Measurements from ENCODE around the gene MBL2.

MBL2 gene

DNA sequence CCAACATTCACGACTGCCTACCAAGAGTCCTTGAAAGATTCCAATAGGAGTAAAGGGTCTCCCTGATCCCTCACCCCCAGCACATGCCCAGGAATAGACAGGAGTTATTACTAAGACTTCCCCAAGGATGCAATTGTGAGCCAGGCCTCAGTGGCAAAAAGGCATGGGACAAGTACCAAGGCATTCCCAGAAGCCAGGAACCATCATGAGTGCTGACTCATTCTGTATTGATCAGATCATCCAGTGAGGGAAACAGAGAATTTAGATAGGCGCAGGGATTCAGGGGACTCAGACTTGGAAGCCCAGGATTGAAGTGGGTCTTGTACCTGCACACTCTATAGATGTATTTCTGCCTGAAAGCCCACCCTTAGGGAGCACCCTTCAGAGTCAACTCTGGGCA is 21.2 kb downstream of the MBL2 start:
- Histone ChIP-seq H3K27me3 (ENCODE audit: insufficient read depth, low read length, poor library complexity, severe bottlenecking) (no peaks in the 10 kb centered on the region), H3K9me3 (ENCODE audit: insufficient read depth, low read depth, low read length) (no peaks in the 10 kb centered on the region), H3K4me1 (ENCODE audit: insufficient read depth, low read length, poor library complexity, severe bottlenecking) (peaks cover 13% of the 10 kb centered on the region), H2AFZ (ENCODE audit: low read length) (no peak overlapping the region), H3F3A (ENCODE audit: low read depth) (no peaks in the 10 kb centered on the region), H3K9me2 (replicated peaks; ENCODE audit: low read depth, low read length) (no peaks in the 10 kb centered on the region), H4K20me1 (ENCODE audit: insufficient read depth, low read length, poor library complexity, severe bottlenecking) (no peaks in the 10 kb centered on the region), H3K36me3 (ENCODE audit: insufficient read depth, low read length) (no peaks in the 10 kb centered on the region), H3K79me2 (ENCODE audit: insufficient read depth, low read length) (no peaks in the 10 kb centered on the region), H3K4me2 (ENCODE audit: low read depth, low read length, poor library complexity, severe bottlenecking) (no peak overlapping the region), H3K9ac (ENCODE audit: low read depth, low read length, poor library complexity, severe bottlenecking) (no peak overlapping the region), H3K4me3 (ENCODE audit: low read length, poor library complexity, severe bottlenecking) (no peak overlapping the region)
- TF ChIP-seq, protein P1, sequence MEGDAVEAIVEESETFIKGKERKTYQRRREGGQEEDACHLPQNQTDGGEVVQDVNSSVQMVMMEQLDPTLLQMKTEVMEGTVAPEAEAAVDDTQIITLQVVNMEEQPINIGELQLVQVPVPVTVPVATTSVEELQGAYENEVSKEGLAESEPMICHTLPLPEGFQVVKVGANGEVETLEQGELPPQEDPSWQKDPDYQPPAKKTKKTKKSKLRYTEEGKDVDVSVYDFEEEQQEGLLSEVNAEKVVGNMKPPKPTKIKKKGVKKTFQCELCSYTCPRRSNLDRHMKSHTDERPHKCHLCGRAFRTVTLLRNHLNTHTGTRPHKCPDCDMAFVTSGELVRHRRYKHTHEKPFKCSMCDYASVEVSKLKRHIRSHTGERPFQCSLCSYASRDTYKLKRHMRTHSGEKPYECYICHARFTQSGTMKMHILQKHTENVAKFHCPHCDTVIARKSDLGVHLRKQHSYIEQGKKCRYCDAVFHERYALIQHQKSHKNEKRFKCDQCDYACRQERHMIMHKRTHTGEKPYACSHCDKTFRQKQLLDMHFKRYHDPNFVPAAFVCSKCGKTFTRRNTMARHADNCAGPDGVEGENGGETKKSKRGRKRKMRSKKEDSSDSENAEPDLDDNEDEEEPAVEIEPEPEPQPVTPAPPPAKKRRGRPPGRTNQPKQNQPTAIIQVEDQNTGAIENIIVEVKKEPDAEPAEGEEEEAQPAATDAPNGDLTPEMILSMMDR (conservative IDR thresholded peaks at IDR 0.05; ENCODE audit: low read length) = no peak
- TF ChIP-seq EZH2phosphoT487 (IDR thresholded peaks at IDR 0.05; ENCODE audit: borderline replicate concordance) = no peak

DNA sequence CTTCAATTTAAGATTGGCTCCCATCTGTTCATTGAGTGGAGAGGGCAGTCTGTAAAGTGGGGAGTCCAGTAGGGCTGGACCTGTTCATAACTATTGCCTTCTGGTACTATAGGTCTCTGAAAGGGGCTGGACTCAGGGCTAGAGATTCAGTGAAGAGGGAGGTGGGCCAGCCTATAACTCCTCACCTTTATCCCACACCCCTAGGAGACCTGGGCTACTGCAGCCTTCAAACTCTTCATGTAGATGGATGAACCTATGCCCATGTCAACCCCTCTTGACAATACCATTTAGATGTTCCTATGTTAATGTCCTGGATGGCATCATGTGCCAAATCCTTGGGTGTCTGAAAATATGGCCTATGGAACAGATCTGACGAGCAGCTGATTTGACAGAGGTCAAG is 22.0 kb downstream of the MBL2 start:
- no peaks in the 10 kb centered on the region for H3K9me2 ChIP-seq (replicated peaks; ENCODE audit: low read depth, low read length)
- H3K79me2 ChIP-seq (ENCODE audit: insufficient read depth, low read length) = no peaks in the 10 kb centered on the region
- TF ChIP-seq EZH2phosphoT487 (IDR thresholded peaks at IDR 0.05; ENCODE audit: borderline replicate concordance) = no peak
- TF ChIP-seq, protein P1 (conservative IDR thresholded peaks at IDR 0.05; ENCODE audit: low read length) = no peak
- no peaks in the 10 kb centered on the region for H3K9me3 ChIP-seq (ENCODE audit: insufficient read depth, low read depth, low read length)
- no peaks in the 10 kb centered on the region for H3K27me3 ChIP-seq (ENCODE audit: insufficient read depth, low read length, poor library complexity, severe bottlenecking)
- H3K36me3 ChIP-seq (ENCODE audit: insufficient read depth, low read length) = no peaks in the 10 kb centered on the region
- H3K9ac ChIP-seq (ENCODE audit: low read depth, low read length, poor library complexity, severe bottlenecking) = no peak overlapping the region
- H3F3A ChIP-seq (ENCODE audit: low read depth) = no peaks in the 10 kb centered on the region
- H3K4me2 ChIP-seq (ENCODE audit: low read depth, low read length, poor library complexity, severe bottlenecking) = no peak overlapping the region
- no peak overlapping the region for H2AFZ ChIP-seq (ENCODE audit: low read length)
- no peaks in the 10 kb centered on the region for H4K20me1 ChIP-seq (ENCODE audit: insufficient read depth, low read length, poor library complexity, severe bottlenecking)
- peaks cover 8% of the 10 kb centered on the region for H3K4me1 ChIP-seq (ENCODE audit: insufficient read depth, low read length, poor library complexity, severe bottlenecking)
- H3K4me3 ChIP-seq (ENCODE audit: low read length, poor library complexity, severe bottlenecking) = no peak overlapping the region

DNA sequence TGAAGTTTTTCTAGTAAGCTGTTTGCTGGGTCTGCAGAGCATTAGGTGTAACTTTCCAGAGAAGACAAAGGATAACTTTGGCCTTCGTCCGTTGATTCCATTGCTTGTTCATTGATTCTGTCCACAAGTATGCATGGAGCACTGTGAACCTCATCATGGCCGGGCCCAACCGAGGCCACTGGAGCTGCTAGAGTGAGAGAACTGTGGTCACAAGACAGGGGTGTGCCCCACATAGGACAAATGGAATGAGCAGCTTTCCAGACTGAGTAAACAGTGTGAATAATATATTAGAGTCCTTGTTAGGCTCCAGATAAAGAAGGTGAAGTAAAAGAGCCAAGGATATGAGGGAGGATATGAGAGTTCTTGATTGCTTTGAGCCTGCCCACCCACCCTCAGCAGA is 24.9 kb downstream of the MBL2 start:
- Histone ChIP-seq H3K27me3 (ENCODE audit: insufficient read depth, low read length, poor library complexity, severe bottlenecking) (no peaks in the 10 kb centered on the region), H3K79me2 (ENCODE audit: insufficient read depth, low read length) (no peaks in the 10 kb centered on the region), H3K4me2 (ENCODE audit: low read depth, low read length, poor library complexity, severe bottlenecking) (no peak overlapping the region), H3K9me3 (ENCODE audit: insufficient read depth, low read depth, low read length) (no peaks in the 10 kb centered on the region), H3K4me3 (ENCODE audit: low read length, poor library complexity, severe bottlenecking) (no peak overlapping the region), H3K9me2 (replicated peaks; ENCODE audit: low read depth, low read length) (no peaks in the 10 kb centered on the region), H3K4me1 (ENCODE audit: insufficient read depth, low read length, poor library complexity, severe bottlenecking) (peaks cover 5% of the 10 kb centered on the region), H3K9ac (ENCODE audit: low read depth, low read length, poor library complexity, severe bottlenecking) (no peak overlapping the region), H2AFZ (ENCODE audit: low read length) (no peak overlapping the region), H4K20me1 (ENCODE audit: insufficient read depth, low read length, poor library complexity, severe bottlenecking) (no peaks in the 10 kb centered on the region), H3F3A (ENCODE audit: low read depth) (no peaks in the 10 kb centered on the region), H3K36me3 (ENCODE audit: insufficient read depth, low read length) (no peaks in the 10 kb centered on the region)
- no peak for TF ChIP-seq EZH2phosphoT487 (IDR thresholded peaks at IDR 0.05; ENCODE audit: borderline replicate concordance)
- TF ChIP-seq, protein P1 (conservative IDR thresholded peaks at IDR 0.05; ENCODE audit: low read length) = no peak
